Measurements from ENCODE around the gene CNTNAP2.

The CNTNAP2 gene

GRCh38 chr7:147492606-147493005 lies 1376.0 kb downstream of the CNTNAP2 start:
- no peak for DNase-seq (ENCODE audit: low spot score)

DNA sequence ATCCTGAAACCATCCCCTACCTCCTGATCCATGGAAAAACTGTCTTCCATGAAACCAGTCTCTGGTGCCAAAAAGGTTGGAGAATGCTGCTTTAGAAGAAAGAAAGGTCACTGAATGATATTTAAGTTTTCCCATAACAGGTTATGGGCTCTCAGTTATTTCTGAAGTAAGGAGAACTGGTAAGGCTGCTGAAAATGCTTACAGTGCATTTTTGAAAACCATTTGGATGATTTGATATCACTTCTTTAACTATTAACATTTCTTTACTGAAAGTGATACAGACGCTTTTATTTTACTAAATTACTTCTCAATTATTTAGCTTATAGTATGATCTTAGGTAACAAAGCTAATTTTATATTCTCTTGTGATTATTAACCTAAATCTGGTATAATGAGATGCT lies 1379.6 kb downstream of the CNTNAP2 start:
- DNase-seq (ENCODE audit: low spot score) = no peak

- no peak for DNase-seq (ENCODE audit: low spot score)
These were observed 1380.6 kb downstream of the CNTNAP2 start for GRCh38 chr7:147497246-147497645.

- DNase-seq (ENCODE audit: low spot score) = no peak
These were observed 1381.5 kb downstream of the CNTNAP2 start for GRCh38 chr7:147498081-147498480.

DNA sequence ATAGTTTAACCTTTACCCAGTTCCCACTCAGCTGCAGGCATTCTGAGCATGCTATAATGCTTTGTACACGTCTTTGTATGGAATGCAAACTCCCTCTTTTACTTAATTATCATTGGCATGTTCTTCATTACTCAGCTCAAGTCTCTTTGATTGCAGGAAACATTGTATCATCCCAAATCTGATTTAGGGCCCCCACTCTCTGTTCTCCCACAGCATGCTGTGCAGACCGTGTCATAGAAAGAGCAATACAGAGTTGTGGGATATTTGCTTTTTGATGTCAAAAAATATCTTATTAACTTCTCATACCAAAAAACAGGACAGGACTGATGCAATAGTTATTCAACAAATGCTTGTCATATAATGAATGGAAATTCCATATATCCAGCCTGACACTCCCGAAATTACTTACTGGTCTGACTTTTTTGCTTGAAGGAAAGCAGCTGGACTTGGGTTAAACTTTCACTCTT lies 1392.5 kb downstream of the CNTNAP2 start:
- no peak for DNase-seq (ENCODE audit: low spot score)

- DNase-seq (ENCODE audit: low spot score) = no peak
These were observed 1393.1 kb downstream of the CNTNAP2 start for GRCh38 chr7:147509541-147510200.

GRCh38 chr7:147510201-147510542 lies 1393.6 kb downstream of the CNTNAP2 start:
- DNase-seq (ENCODE audit: low spot score) = no peak

GRCh38 chr7:147510923-147511322 lies 1394.3 kb downstream of the CNTNAP2 start:
- DNase-seq (ENCODE audit: low spot score) = no peak

DNA sequence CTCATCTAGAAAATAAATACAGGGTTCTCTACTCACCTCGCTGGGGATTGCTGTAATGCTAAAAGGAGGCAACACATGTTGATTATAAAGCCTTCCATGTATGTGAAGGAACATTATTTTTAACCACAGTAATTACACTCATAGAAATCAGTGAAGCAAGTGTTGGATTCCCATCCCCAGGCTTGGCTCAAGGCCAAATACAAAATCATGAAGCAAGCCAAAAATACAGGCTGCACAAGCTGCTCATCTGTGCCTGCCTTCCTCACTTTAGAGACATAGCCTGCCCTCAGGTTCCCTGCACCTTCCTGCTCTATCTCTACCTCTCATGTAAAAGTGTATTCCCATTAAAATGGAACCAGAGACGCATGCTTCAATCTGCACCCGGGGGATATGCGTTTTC lies 1396.8 kb downstream of the CNTNAP2 start:
- no peak for DNase-seq (ENCODE audit: low spot score)

DNA sequence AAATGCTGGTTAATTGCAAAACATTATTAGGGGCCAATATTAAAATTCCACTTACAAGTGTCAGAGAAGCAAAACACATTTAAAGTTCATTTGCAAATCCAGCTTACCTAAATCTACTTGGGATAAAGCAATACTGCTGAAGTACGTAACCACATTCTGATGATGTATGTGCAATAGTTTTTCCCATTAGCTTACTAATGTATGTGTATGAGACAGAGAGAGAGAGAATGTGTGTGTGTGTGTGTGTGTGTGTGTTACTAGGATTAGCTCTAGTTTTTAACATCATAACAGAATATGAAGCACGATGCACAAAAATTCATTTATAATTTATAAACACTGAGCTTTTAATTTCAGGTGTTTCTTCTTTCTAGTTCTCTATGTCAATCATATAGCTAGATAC lies 1399.8 kb downstream of the CNTNAP2 start:
- DNase-seq (ENCODE audit: low spot score) = no peak

- DNase-seq (ENCODE audit: low spot score) = peak; percentile 35
These were observed 1402.5 kb downstream of the CNTNAP2 start for GRCh38 chr7:147519062-147519461.

DNA sequence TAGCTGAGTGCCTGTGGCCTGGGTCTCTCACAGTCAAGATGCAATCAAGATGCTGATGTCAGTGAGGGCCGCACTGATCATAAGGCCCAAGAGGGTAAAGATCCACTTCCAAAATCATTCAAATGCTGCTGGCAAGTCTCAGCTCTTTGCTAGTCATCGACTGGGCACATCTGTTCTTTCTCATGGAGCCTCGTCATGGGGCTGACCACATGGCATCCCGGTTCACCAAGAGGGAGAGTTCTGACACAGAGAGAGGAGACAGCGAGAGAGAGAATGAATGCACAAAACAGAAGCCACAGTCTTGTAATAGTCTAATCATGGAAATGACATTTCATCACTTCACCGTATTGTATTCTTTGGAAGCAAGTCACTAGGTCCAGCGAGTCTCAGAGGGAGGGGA lies 1406.5 kb downstream of the CNTNAP2 start:
- no peak for DNase-seq (ENCODE audit: low spot score)

DNA sequence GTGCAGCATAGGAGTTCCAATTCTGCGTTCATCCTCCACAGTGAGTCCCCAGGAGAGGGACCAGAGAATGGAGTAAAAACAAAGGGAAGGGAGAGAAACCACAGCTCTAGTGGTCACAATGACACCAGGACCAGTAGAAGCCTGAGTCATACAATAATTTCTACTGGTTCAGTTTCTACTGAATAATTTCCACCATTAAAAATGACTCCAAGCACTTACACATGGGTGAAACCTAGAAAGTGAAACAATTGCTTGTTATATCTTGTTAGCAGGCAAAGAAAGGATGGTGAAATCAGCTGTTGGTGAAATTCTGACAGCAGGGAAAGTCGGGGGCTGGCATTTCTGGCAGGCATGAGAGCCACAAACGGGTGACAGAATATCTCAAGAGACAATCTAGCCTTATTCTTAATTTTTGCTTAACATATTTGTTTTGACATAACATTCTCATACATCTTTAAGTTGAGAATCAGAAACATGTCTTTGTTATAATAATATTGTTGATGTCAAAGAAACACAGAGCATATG lies 1408.2 kb downstream of the CNTNAP2 start:
- DNase-seq (ENCODE audit: low spot score) = no peak

DNA sequence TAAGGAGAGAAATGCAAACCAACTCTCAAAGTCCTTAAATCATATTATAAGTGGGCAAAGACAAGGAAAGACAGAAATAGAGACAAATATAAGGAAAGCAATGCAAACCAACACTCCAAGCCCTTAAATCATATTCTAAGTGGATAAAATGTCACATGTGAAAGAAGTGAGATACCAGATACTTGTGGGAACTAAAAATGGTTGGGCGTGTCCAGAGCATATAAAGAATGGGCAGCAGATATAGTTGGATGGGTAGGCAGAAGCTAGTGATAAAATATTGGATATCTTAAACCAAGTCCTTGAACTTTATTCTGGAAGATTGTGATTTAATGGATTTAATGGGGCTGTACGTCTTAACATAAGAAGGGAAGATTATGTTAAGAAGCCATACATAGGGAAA lies 1408.7 kb downstream of the CNTNAP2 start:
- DNase-seq (ENCODE audit: low spot score) = no peak

DNA sequence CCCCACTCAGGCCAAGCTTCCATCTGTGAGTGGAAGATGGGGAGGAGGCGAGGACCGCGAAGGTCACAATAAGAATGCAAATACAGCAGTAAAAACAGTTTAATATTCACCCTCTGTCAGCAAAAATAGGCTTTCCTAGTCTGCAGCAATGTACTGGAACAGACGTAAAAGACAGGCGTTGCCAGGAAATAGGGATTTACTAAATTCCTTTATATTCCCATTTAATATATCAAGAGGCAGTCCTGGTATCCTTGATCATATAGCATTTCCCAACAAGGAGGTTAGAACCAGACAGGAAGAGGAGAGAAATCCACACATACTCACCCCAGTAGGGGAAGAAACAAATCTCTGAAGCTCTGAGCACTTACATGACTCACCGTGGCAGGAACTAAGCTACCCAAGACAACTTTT lies 1419.1 kb downstream of the CNTNAP2 start:
- no peak for DNase-seq (ENCODE audit: low spot score)

DNA sequence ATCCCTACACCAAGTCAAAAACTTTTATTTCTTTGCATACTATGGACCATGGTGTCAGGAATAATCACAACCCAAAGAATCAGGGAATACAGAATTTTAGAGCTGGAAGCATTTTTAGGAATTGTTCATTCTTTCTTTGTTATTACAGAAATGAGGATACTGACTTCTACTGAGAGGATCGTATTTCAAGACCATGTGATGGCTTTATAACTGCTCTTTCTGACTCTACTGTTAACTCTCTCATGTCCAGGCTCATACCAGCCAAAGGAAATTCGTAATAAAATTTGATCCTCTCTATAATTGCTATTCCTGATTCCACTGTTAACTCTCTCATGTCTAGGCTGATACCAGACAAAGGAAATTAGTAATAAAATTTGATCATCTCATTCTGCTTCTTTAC lies 1423.1 kb downstream of the CNTNAP2 start:
- DNase-seq (ENCODE audit: low spot score) = no peak

- no peak for DNase-seq (ENCODE audit: low spot score)
These were observed 1424.1 kb downstream of the CNTNAP2 start for GRCh38 chr7:147540743-147541142.

GRCh38 chr7:147541261-147541660 lies 1424.7 kb downstream of the CNTNAP2 start:
- no peak for DNase-seq (ENCODE audit: low spot score)

GRCh38 chr7:147547252-147547897 lies 1430.8 kb downstream of the CNTNAP2 start:
- no peak for DNase-seq (ENCODE audit: low spot score)

- no peak for DNase-seq (ENCODE audit: low spot score)
These were observed 1439.7 kb downstream of the CNTNAP2 start for GRCh38 chr7:147556317-147556716.

- DNase-seq (ENCODE audit: low spot score) = no peak
These were observed 1447.1 kb downstream of the CNTNAP2 start for GRCh38 chr7:147563669-147564068.

- DNase-seq (ENCODE audit: low spot score) = no peak
These were observed 1448.3 kb downstream of the CNTNAP2 start for GRCh38 chr7:147564786-147565476.

GRCh38 chr7:147567043-147567442 lies 1450.4 kb downstream of the CNTNAP2 start:
- no peak for DNase-seq (ENCODE audit: low spot score)
